ENCODE measurements around the gene ZBTB8OS.
A peak's percentile ranks its signal among the peaks of the same experiment; 100 is the strongest.
"Not testable (repeated sequence)": the region's sequence is repeated elsewhere in the genome, so short reads cannot be mapped to it uniquely, and the experiment has no call there.

The ZBTB8OS gene

GRCh38 chr1:32650752-32651460, 556 bp upstream of the ZBTB8OS start, which contains the start of gene RBBP4:
TSS of gene RBBP4 (plus strand) at chr1:32651208. CDS start at chr1:32651307, 99 bp downstream.
- DNase-seq (ENCODE audit: low read depth in 2 of 2, low spot score in 1 of 2): peak; percentile 97

- no peak for DNase-seq (ENCODE audit: low read depth in 2 of 2, low spot score in 1 of 2)
These were observed 2.8 kb downstream of the ZBTB8OS start for GRCh38 chr1:32647308-32648134.

GRCh38 chr1:32644426-32644825, 5.9 kb downstream of the ZBTB8OS start:
- no peak for DNase-seq (ENCODE audit: low read depth in 2 of 2, low spot score in 1 of 2)

GRCh38 chr1:32642292-32642827, 8.0 kb downstream of the ZBTB8OS start:
- DNase-seq (ENCODE audit: low read depth in 2 of 2, low spot score in 1 of 2): not testable (repeated sequence)

GRCh38 chr1:32639489-32640075, 10.8 kb downstream of the ZBTB8OS start:
- no peak for DNase-seq (ENCODE audit: low read depth in 2 of 2, low spot score in 1 of 2)

- no peak for DNase-seq (ENCODE audit: low read depth in 2 of 2, low spot score in 1 of 2)
These were observed 13.3 kb downstream of the ZBTB8OS start for GRCh38 chr1:32636914-32637645.

- no peak for DNase-seq (ENCODE audit: low read depth in 2 of 2, low spot score in 1 of 2)
These were observed 14.7 kb downstream of the ZBTB8OS start for GRCh38 chr1:32635508-32636277.

GRCh38 chr1:32632829-32633228, 17.5 kb downstream of the ZBTB8OS start:
- DNase-seq (ENCODE audit: low read depth in 2 of 2, low spot score in 1 of 2): no peak

GRCh38 chr1:32630173-32630572, 20.2 kb downstream of the ZBTB8OS start:
- DNase-seq (ENCODE audit: low read depth in 2 of 2, low spot score in 1 of 2): not testable (repeated sequence)

GRCh38 chr1:32627596-32628162, 22.7 kb downstream of the ZBTB8OS start:
- no peak for DNase-seq (ENCODE audit: low read depth in 2 of 2, low spot score in 1 of 2)

- DNase-seq (ENCODE audit: low read depth in 2 of 2, low spot score in 1 of 2): no peak
These were observed 24.2 kb downstream of the ZBTB8OS start for GRCh38 chr1:32626176-32626575.

GRCh38 chr1:32623775-32624174, 26.6 kb downstream of the ZBTB8OS start:
- no peak for DNase-seq (ENCODE audit: low read depth in 2 of 2, low spot score in 1 of 2)

- DNase-seq (ENCODE audit: low read depth in 2 of 2, low spot score in 1 of 2): no peak
These were observed 27.3 kb downstream of the ZBTB8OS start for GRCh38 chr1:32622806-32623681.

- DNase-seq (ENCODE audit: low read depth in 2 of 2, low spot score in 1 of 2): no peak
These were observed 28.1 kb downstream of the ZBTB8OS start for GRCh38 chr1:32622205-32622604.

GRCh38 chr1:32619701-32620485, 30.5 kb downstream of the ZBTB8OS start:
- DNase-seq (ENCODE audit: low read depth in 2 of 2, low spot score in 1 of 2): no peak

GRCh38 chr1:32618673-32619221, 31.6 kb downstream of the ZBTB8OS start:
- DNase-seq (ENCODE audit: low read depth in 2 of 2, low spot score in 1 of 2): no peak

- DNase-seq (ENCODE audit: low read depth in 2 of 2, low spot score in 1 of 2): no peak
These were observed 36.9 kb downstream of the ZBTB8OS start for GRCh38 chr1:32613472-32613871.

All from stimulated activated CD8-positive, alpha-beta memory T cell treated with anti-CD3 and anti-CD28 coated beads, Interleukin-4, amount 100 ng/mL, for 1 hour (primary cell).